Mammary microvascular endothelial cell (primary cell): ENCODE measurements around the gene EIF4E3. TPM values are rescaled to one million over a fixed set of nuclear protein-coding genes. Genes with fewer than 3 reads are reported as not detected.

Experiments used
- total RNA-seq: library from RNA; depleted of rRNA; stranded (reverse); fragments of >200 nt; gene quantifications from 2 replicates; pipeline ENCODE4 v1.2.3, GENCODE V29; 2015

Gene EIF4E3
- 2.8 and 3.7 TPM in 2 replicates for total RNA-seq

GRCh38 chr3:71725271-71725991 lies at the start of gene EIF4E3:
Gene EIF4E3 (minus strand): TSS chr3:71725402. CDS start chr3:71725367, 35 bp downstream.

GRCh38 chr3:71753701-71754609 lies 28.8 kb upstream of the EIF4E3 start, which contains the start of gene GPR27:
Gene GPR27 (plus strand): TSS chr3:71753855. CDS start chr3:71754050, 195 bp downstream.

Other genes starting within 250 kb of the EIF4E3 start
- 28.7 and 30.3 TPM in 2 replicates for gene FOXP1, start 141.7 kb downstream of the EIF4E3 start, total RNA-seq
- not detected in 2 replicates for gene GPR27, start 28.5 kb upstream of the EIF4E3 start, total RNA-seq
- not detected in 2 replicates for gene PROK2, start 59.7 kb upstream of the EIF4E3 start, total RNA-seq